SK-N-SH (cell line): ENCODE results near the gene XRN1. TPM values are rescaled to one million over a fixed set of nuclear protein-coding genes. Genes with fewer than 3 reads are reported as not detected.

Experiments
- CTCF ChIA-PET: fragments of 300-600, 350-600 bp; formaldehyde crosslinking; extraction: SDS; loops from one replicate; lab custom pipeline; 2021; lab: Yijun Ruan, JAX
- POLR2A ChIA-PET: fragments of 350-600 bp; sonication (Branson Sonifier 250); formaldehyde crosslinking; extraction: SDS; loops from one replicate; lab custom pipeline; 2020; ENCODE audit warnings: antibody characterized with exemption, inconsistent platforms; lab: Yijun Ruan, JAX
- DNase-seq: peaks from one replicate; pipeline ENCODE4 v3.0.0; 2012
- H2AFZ ChIP-seq: fragments of 200-600 bp; sonication (generic); 2 replicates; pipeline ENCODE4 v1.8.1; 2016; ENCODE audit warnings: antibody characterized with exemption, mild to moderate bottlenecking, low read depth
- H3F3A ChIP-seq: fragments of 200-600 bp; sonication (generic); replicated peaks from 2 replicates; pipeline ENCODE3; 2016; ENCODE audit warnings: antibody characterized with exemption, mild to moderate bottlenecking; ENCODE audit not compliant: insufficient read depth
- H3K27ac ChIP-seq, 2 experiments: fragments of 200-500 bp in 1 of 2; fragments of 200-600 bp in 1 of 2; sonication (Bioruptor generic) in 1 of 2; sonication (generic), shearing (Covaris generic) in 1 of 2; 2 replicates each; pipeline versions ENCODE4 v1.5.1 to v1.6.1; 2014 to 2016; ENCODE audit warnings: low read depth in 2 of 2, inconsistent platforms in 1 of 2, low read length in 1 of 2, mild to moderate bottlenecking in 1 of 2, mixed read lengths in 1 of 2
- H3K27me3 ChIP-seq: fragments of 200-600 bp; sonication (generic), shearing (Covaris generic); 2 replicates; pipeline ENCODE4 v1.6.1; 2016; ENCODE audit warnings: mixed run types; ENCODE audit not compliant: insufficient read depth
- H3K36me3 ChIP-seq, 2 experiments: fragments of 200-500 bp in 1 of 2; fragments of 200-600 bp in 1 of 2; sonication (Bioruptor generic) in 1 of 2; sonication (generic) in 1 of 2; replicated peaks in 1 of 2; 2 replicates each; pipeline versions ENCODE3 to v1.5.1; 2014 to 2016; ENCODE audit warnings: low read length in 1 of 2, mild to moderate bottlenecking in 1 of 2; ENCODE audit not compliant: insufficient read depth in 2 of 2, control insufficient read depth in 1 of 2
- H3K4me1 ChIP-seq, 2 experiments: fragments of 200-500 bp in 1 of 2; fragments of 200-600 bp in 1 of 2; sonication (Bioruptor generic) in 1 of 2; sonication (generic), shearing (Covaris generic) in 1 of 2; 2 replicates each; pipeline versions ENCODE4 v1.5.1 to v1.6.1; 2014 to 2016; ENCODE audit warnings: low read depth in 1 of 2, low read length in 1 of 2, mixed run types in 1 of 2; ENCODE audit not compliant: insufficient read depth in 2 of 2, control insufficient read depth in 1 of 2
- H3K4me2 ChIP-seq: fragments of 200-600 bp; sonication (generic), shearing (Covaris generic); 2 replicates; pipeline ENCODE4 v1.6.1; 2017; ENCODE audit warnings: mixed run types
- H3K4me3 ChIP-seq, 2 experiments: fragments of 200-500 bp in 1 of 2; fragments of 200-600 bp in 1 of 2; sonication (Bioruptor generic) in 1 of 2; sonication (generic), shearing (Covaris generic) in 1 of 2; 2 replicates each; pipeline versions ENCODE4 v1.5.1 to v1.8.1; 2014 to 2016; ENCODE audit warnings: low read depth in 2 of 2, inconsistent platforms in 1 of 2, low read length in 1 of 2, mild to moderate bottlenecking in 1 of 2, mixed read lengths in 1 of 2, moderate library complexity in 1 of 2
- H3K79me2 ChIP-seq: fragments of 200-600 bp; sonication (generic); 2 replicates; pipeline ENCODE4 v1.8.1; 2017; ENCODE audit warnings: mild to moderate bottlenecking; ENCODE audit not compliant: insufficient read depth
- H3K9ac ChIP-seq: fragments of 200-600 bp; sonication (generic); 2 replicates; pipeline ENCODE4 v1.6.1; 2017; ENCODE audit warnings: mixed run types
- H3K9me2 ChIP-seq: fragments of 200-600 bp; sonication (generic); 2 replicates; pipeline ENCODE4 v1.6.1; 2017; ENCODE audit warnings: mixed run types
- H3K9me3 ChIP-seq: fragments of 200-600 bp; sonication (generic); 2 replicates; pipeline ENCODE4 v1.6.1; 2017; ENCODE audit warnings: mixed run types, mild to moderate bottlenecking, moderate library complexity
- H4K20me1 ChIP-seq: fragments of 200-600 bp; sonication (generic); 2 replicates; pipeline ENCODE4 v1.6.1; 2017; ENCODE audit warnings: mild to moderate bottlenecking, mixed run types; ENCODE audit not compliant: insufficient read depth
- CHD2 ChIP-seq: fragments of 150-350 bp; IDR thresholded peaks from 2 replicates; pipeline ENCODE4 v1.6.1; 2018; ENCODE audit warnings: low read length; ENCODE audit not compliant: partially characterized antibody
- EP300 ChIP-seq, 2 experiments: IDR thresholded peaks; 2 replicates each; pipeline versions ENCODE4 v1.4.0 to v1.6.1; 2012; ENCODE audit warnings: borderline replicate concordance in 1 of 2, low read depth in 1 of 2, low read length in 1 of 2
- FOSL2 ChIP-seq: IDR thresholded peaks from 2 replicates; pipeline ENCODE4 v1.4.0; 2012; ENCODE audit warnings: low read depth, mild to moderate bottlenecking, moderate library complexity, borderline replicate concordance
- FOXJ3 ChIP-seq: sonication (generic); formaldehyde crosslinking; IDR thresholded peaks from 2 replicates; pipeline ENCODE4 v1.5.1; 2020; ENCODE audit warnings: mild to moderate bottlenecking, missing genetic modification reagents
- JUND ChIP-seq: IDR thresholded peaks from 2 replicates; pipeline ENCODE4 v1.4.0; 2012
- MEF2A ChIP-seq: IDR thresholded peaks from 2 replicates; pipeline ENCODE4 v1.4.0; 2012; ENCODE audit warnings: low read depth, borderline replicate concordance
- NFIC ChIP-seq: IDR thresholded peaks from 2 replicates; pipeline ENCODE4 v1.4.0; 2012; ENCODE audit warnings: borderline replicate concordance
- RAD21 ChIP-seq: IDR thresholded peaks from 2 replicates; pipeline ENCODE4 v1.6.1; 2012; ENCODE audit warnings: mild to moderate bottlenecking, low read length
- SIN3A ChIP-seq: IDR thresholded peaks from 2 replicates; pipeline ENCODE4 v1.6.1; 2012; ENCODE audit warnings: low read depth, mild to moderate bottlenecking, low read length, moderate library complexity, borderline replicate concordance
- YY1 ChIP-seq: IDR thresholded peaks from 2 replicates; pipeline ENCODE4 v1.4.0; 2012; ENCODE audit warnings: low read depth, mild to moderate bottlenecking
- WGBS: methylation state at CpG from one replicate; pipeline ENCODE4 v1.1.6; 2017; ENCODE audit warnings: low lambda C conversion rate; 5-methylcytosine and 5-hydroxymethylcytosine counted together
- polyA plus RNA-seq, 3 experiments: library from polyadenylated mRNA; depleted of rRNA; stranded (reverse); fragments of >200 nt; gene quantifications; 2 replicates each; pipeline ENCODE4 v1.2.3, GENCODE V29; 2012
- TF ChIP-seq, protein P1 (sequence below): fragments of 200-600 bp; sonication (generic); IDR thresholded peaks from 2 replicates; pipeline ENCODE4 v1.6.1; 2017; ENCODE audit warnings: antibody characterized with exemption, mild to moderate bottlenecking, moderate library complexity
- TF ChIP-seq, protein P2 (sequence below): IDR thresholded peaks from 2 replicates; pipeline ENCODE4 v1.4.0; 2012; ENCODE audit warnings: low read depth, borderline replicate concordance
- TF ChIP-seq, protein P3 (sequence below): fragments of 150-350 bp; IDR thresholded peaks from 2 replicates; pipeline ENCODE4 v1.6.1; 2016; ENCODE audit warnings: mild to moderate bottlenecking, low read depth, low read length
- TF ChIP-seq, protein P4 (sequence below): fragments of 150-350 bp; IDR thresholded peaks from 2 replicates; pipeline ENCODE4 v1.6.1; 2017; ENCODE audit warnings: antibody characterized with exemption, low read length, low read depth, borderline replicate concordance
- TF ChIP-seq, protein P5 (sequence below): IDR thresholded peaks from 2 replicates; pipeline ENCODE4 v1.6.1; 2012; ENCODE audit warnings: mild to moderate bottlenecking, low read depth, low read length, moderate library complexity

The XRN1 gene
- polyA plus RNA-seq, 1 of the 3 experiments (the other 2 are of a cell fraction): 2.7 TPM

DNA sequence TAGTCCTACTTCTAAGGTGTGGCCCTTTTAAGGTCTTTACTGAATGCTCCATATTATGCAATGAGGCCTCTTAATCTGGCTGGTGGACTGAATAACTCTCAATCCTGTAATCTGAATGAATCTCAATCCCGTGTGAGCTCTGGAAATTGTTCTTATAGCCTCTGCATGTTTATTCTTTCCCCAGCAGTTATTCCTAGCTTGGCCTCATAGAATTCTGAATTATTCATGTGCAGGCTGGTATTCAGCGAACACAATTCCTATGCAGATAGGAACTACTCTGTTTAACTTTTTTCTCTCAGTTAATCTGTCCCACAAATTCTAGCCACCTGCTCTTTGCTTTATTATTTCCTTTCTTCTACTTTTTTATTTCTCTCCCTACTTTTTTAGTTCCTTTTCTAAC lies 44.3 kb upstream of the XRN1 start:
- TF ChIP-seq NFIC (no peak), RAD21 (no peak)
- TF ChIP-seq, protein P1, sequence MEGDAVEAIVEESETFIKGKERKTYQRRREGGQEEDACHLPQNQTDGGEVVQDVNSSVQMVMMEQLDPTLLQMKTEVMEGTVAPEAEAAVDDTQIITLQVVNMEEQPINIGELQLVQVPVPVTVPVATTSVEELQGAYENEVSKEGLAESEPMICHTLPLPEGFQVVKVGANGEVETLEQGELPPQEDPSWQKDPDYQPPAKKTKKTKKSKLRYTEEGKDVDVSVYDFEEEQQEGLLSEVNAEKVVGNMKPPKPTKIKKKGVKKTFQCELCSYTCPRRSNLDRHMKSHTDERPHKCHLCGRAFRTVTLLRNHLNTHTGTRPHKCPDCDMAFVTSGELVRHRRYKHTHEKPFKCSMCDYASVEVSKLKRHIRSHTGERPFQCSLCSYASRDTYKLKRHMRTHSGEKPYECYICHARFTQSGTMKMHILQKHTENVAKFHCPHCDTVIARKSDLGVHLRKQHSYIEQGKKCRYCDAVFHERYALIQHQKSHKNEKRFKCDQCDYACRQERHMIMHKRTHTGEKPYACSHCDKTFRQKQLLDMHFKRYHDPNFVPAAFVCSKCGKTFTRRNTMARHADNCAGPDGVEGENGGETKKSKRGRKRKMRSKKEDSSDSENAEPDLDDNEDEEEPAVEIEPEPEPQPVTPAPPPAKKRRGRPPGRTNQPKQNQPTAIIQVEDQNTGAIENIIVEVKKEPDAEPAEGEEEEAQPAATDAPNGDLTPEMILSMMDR: no peak
- TF ChIP-seq, protein P2, sequence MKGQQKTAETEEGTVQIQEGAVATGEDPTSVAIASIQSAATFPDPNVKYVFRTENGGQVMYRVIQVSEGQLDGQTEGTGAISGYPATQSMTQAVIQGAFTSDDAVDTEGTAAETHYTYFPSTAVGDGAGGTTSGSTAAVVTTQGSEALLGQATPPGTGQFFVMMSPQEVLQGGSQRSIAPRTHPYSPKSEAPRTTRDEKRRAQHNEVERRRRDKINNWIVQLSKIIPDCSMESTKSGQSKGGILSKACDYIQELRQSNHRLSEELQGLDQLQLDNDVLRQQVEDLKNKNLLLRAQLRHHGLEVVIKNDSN: no peak
- Histone ChIP-seq H3K36me3 (peaks cover 74 to 78% of the 10 kb centered on the region in 2 experiments), H3K4me1 (no peaks in the 10 kb centered on the region), H3K9ac (no peak overlapping the region), H3K27me3 (no peaks in the 10 kb centered on the region), H3F3A (no peaks in the 10 kb centered on the region), H2AFZ (no peak overlapping the region), H3K27ac (no peak overlapping the region), H3K9me2 (no peaks in the 10 kb centered on the region), H3K4me3 (no peak overlapping the region), H3K4me2 (no peak overlapping the region), H3K79me2 (no peaks in the 10 kb centered on the region), H4K20me1 (no peaks in the 10 kb centered on the region), H3K9me3 (no peaks in the 10 kb centered on the region)
- no peak for DNase-seq
- POLR2A ChIA-PET: no interaction called here
- CTCF ChIA-PET: no interaction called here
- 92% methylated on average over 2 of the region's 2 CpGs for WGBS

DNA sequence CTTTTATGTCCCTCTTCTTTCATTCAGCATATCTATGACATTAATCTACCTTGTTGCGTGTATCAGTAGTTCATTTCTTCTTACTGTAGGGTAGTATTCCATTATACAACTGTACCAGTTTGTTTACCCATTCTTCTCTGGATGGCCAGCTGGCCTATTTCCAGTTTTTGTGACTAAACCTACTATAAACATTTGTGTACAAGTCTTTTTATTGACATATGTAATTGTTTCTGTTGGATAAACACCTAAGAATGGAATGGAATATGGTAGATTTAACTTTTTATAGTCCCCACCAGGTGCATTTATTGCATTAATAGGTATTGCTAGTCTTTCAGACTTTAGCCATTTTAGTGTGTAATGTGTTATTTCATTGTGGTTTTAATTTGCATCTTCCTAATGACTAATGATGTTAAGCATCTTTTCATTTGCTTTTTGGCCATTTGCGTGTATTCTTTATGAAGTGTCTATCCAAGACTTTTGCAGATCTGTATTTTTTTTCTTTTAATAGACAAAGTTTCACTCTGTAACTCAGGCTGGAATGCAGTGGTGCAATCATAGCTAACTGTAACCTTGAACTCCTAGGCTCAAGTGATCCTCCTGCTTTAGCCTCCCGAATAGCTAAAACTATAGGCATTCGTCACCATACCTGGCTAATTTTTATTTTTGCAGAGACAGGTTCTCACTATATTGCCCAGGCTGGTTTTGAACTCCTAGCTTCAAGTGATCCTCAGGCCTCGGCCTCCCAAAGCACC lies 41.9 kb upstream of the XRN1 start:
- CTCF ChIA-PET: no interaction called here
- TF ChIP-seq CHD2 (no peak), SIN3A (no peak), FOXJ3 (no peak), JUND (no peak), EP300 (IDR thresholded peaks at IDR 0.05; ENCODE audit: borderline replicate concordance in 1 of 2, low read depth in 1 of 2, low read length in 1 of 2) (no peak), YY1 (no peak), FOSL2 (no peak), MEF2A (no peak)
- TF ChIP-seq, protein P3, sequence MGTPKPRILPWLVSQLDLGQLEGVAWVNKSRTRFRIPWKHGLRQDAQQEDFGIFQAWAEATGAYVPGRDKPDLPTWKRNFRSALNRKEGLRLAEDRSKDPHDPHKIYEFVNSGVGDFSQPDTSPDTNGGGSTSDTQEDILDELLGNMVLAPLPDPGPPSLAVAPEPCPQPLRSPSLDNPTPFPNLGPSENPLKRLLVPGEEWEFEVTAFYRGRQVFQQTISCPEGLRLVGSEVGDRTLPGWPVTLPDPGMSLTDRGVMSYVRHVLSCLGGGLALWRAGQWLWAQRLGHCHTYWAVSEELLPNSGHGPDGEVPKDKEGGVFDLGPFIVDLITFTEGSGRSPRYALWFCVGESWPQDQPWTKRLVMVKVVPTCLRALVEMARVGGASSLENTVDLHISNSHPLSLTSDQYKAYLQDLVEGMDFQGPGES: no peak
- TF ChIP-seq, protein P1: no peak
- TF ChIP-seq, protein P4, sequence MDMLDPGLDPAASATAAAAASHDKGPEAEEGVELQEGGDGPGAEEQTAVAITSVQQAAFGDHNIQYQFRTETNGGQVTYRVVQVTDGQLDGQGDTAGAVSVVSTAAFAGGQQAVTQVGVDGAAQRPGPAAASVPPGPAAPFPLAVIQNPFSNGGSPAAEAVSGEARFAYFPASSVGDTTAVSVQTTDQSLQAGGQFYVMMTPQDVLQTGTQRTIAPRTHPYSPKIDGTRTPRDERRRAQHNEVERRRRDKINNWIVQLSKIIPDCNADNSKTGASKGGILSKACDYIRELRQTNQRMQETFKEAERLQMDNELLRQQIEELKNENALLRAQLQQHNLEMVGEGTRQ: no peak
- TF ChIP-seq, protein P5, sequence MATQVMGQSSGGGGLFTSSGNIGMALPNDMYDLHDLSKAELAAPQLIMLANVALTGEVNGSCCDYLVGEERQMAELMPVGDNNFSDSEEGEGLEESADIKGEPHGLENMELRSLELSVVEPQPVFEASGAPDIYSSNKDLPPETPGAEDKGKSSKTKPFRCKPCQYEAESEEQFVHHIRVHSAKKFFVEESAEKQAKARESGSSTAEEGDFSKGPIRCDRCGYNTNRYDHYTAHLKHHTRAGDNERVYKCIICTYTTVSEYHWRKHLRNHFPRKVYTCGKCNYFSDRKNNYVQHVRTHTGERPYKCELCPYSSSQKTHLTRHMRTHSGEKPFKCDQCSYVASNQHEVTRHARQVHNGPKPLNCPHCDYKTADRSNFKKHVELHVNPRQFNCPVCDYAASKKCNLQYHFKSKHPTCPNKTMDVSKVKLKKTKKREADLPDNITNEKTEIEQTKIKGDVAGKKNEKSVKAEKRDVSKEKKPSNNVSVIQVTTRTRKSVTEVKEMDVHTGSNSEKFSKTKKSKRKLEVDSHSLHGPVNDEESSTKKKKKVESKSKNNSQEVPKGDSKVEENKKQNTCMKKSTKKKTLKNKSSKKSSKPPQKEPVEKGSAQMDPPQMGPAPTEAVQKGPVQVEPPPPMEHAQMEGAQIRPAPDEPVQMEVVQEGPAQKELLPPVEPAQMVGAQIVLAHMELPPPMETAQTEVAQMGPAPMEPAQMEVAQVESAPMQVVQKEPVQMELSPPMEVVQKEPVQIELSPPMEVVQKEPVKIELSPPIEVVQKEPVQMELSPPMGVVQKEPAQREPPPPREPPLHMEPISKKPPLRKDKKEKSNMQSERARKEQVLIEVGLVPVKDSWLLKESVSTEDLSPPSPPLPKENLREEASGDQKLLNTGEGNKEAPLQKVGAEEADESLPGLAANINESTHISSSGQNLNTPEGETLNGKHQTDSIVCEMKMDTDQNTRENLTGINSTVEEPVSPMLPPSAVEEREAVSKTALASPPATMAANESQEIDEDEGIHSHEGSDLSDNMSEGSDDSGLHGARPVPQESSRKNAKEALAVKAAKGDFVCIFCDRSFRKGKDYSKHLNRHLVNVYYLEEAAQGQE: no peak

More for the DNA sequence above, 41.9 kb upstream of the XRN1 start:
- Histone ChIP-seq H2AFZ (no peak overlapping the region), H3K4me2 (no peak overlapping the region), H3K4me3 (no peak overlapping the region), H3K27ac (no peak overlapping the region), H3K36me3 (peaks cover 66 to 75% of the 10 kb centered on the region in 2 experiments), H3K9me3 (no peaks in the 10 kb centered on the region), H3K9me2 (no peaks in the 10 kb centered on the region), H3K4me1 (no peaks in the 10 kb centered on the region), H3K27me3 (no peaks in the 10 kb centered on the region), H3K9ac (no peak overlapping the region), H3F3A (no peaks in the 10 kb centered on the region), H3K79me2 (no peaks in the 10 kb centered on the region), H4K20me1 (no peaks in the 10 kb centered on the region)
- WGBS: 97% methylated on average over 5 of the region's 5 CpGs
- POLR2A ChIA-PET: no interaction called here
- no peak for DNase-seq
